ENCODE data around the gene FAM81B.

GRCh38 chr5:95393279-95393678 is 2.1 kb downstream of the FAM81B start:
- TF ChIP-seq CTCF (IDR thresholded peaks at IDR 0.05; ENCODE audit: poor library complexity) (no peak), EZH2 (IDR thresholded peaks at IDR 0.05; ENCODE audit: borderline replicate concordance) (no peak)
